ENCODE measurements around the gene PPA2.

GRCh38 chr4:105483840-105484239, 10.0 kb upstream of the PPA2 start:
- TF ChIP-seq CTCF (conservative IDR thresholded peaks at IDR 0.05) (no peak), EZH2 (IDR thresholded peaks at IDR 0.05; ENCODE audit: low read depth) (no peak)
